Esophagus (tissue), 2 donors: ENCODE results near the gene GFRA1. TPM values are rescaled to one million over a fixed set of nuclear protein-coding genes. Genes with fewer than 3 reads are reported as not detected.

Source experiments
- H3K27ac ChIP-seq, 2 donors: one replicate each; pipeline ENCODE4 v1.5.1; 2013; ENCODE audit warnings: low read depth in 2 of 2, mild to moderate bottlenecking in 2 of 2, inconsistent platforms in 1 of 2, low read length in 1 of 2, moderate library complexity in 1 of 2
- H3K27me3 ChIP-seq, 2 donors: one replicate each; pipeline ENCODE4 v1.6.1; 2013; ENCODE audit warnings: low read length in 2 of 2, control low read depth in 1 of 2, mild to moderate bottlenecking in 1 of 2; ENCODE audit not compliant: insufficient read depth in 2 of 2, control insufficient read depth in 1 of 2
- H3K36me3 ChIP-seq, 2 donors: one replicate each; pipeline ENCODE4 v1.6.1; 2013; ENCODE audit warnings: low read length in 1 of 2; ENCODE audit not compliant: control insufficient read depth in 2 of 2, insufficient read depth in 2 of 2
- H3K4me1 ChIP-seq, 2 donors: one replicate each; pipeline ENCODE4 v1.6.1; 2013; ENCODE audit warnings: low read length in 1 of 2; ENCODE audit not compliant: control insufficient read depth in 2 of 2, insufficient read depth in 2 of 2
- H3K4me3 ChIP-seq, 2 donors: one replicate each; pipeline ENCODE4 v1.5.1; 2013; ENCODE audit warnings: low read length in 2 of 2, mild to moderate bottlenecking in 2 of 2, low read depth in 1 of 2, moderate library complexity in 1 of 2
- H3K9me3 ChIP-seq, 2 donors: one replicate each; pipeline ENCODE4 v1.6.1; 2013; ENCODE audit warnings: mild to moderate bottlenecking in 2 of 2, low read depth in 1 of 2, low read length in 1 of 2, moderate library complexity in 1 of 2; ENCODE audit not compliant: control insufficient read depth in 2 of 2, insufficient read depth in 1 of 2
- WGBS, 2 donors: extraction: QIAGEN DNeasy Blood & Tissue Kit; methylation state at CpG; one replicate each; pipeline ENCODE4 v1.1.7; 2013; 5-methylcytosine and 5-hydroxymethylcytosine counted together
- polyA plus RNA-seq, 2 donors: library from polyadenylated mRNA; stranded (reverse); fragments of 200-250 nt; gene quantifications; one replicate each; pipeline ENCODE4 v1.2.3, GENCODE V29; 2013
- donor health status: healthy with polysubstance abuse.
- donor health status: Bipolar disorder and iron deficiency.

Gene GFRA1
- polyA plus RNA-seq, 2 donors = 0.73 to 1.3 TPM

- H3K27ac ChIP-seq = no peak overlapping the region
- H3K4me1 ChIP-seq = peaks cover 0 to 3% of the 10 kb centered on the region in 2 donors
- H3K27me3 ChIP-seq = no peaks in the 10 kb centered on the region
- no peaks in the 10 kb centered on the region for H3K9me3 ChIP-seq
- no peak overlapping the region for H3K4me3 ChIP-seq
- no peaks in the 10 kb centered on the region for H3K36me3 ChIP-seq
- 68 to 72% methylated on average over 7 of the region's 7 CpGs for WGBS, 2 donors
Observed at GRCh38 chr10:116097239-116097784, 175.7 kb downstream of the GFRA1 start.

- Histone ChIP-seq H3K27ac (no peak overlapping the region), H3K9me3 (no peaks in the 10 kb centered on the region), H3K36me3 (no peaks in the 10 kb centered on the region), H3K4me3 (no peak overlapping the region), H3K27me3 (no peaks in the 10 kb centered on the region), H3K4me1 (peaks cover 0 to 3% of the 10 kb centered on the region in 2 donors)
- 72 to 75% methylated on average over 13 of the region's 13 CpGs for WGBS, 2 donors
Observed at GRCh38 chr10:116096526-116096925, 176.5 kb downstream of the GFRA1 start.

GRCh38 chr10:116094356-116094755 lies 178.7 kb downstream of the GFRA1 start:
- H3K4me3 ChIP-seq = no peak overlapping the region
- 77 to 82% methylated on average over 6 of the region's 6 CpGs for WGBS, 2 donors
- peaks cover 0 to 3% of the 10 kb centered on the region in 2 donors for H3K4me1 ChIP-seq
- no peak overlapping the region for H3K27ac ChIP-seq
- H3K27me3 ChIP-seq = no peaks in the 10 kb centered on the region
- H3K9me3 ChIP-seq = no peaks in the 10 kb centered on the region
- no peaks in the 10 kb centered on the region for H3K36me3 ChIP-seq

- H3K9me3 ChIP-seq = no peaks in the 10 kb centered on the region
- no peak overlapping the region for H3K4me3 ChIP-seq
- H3K27ac ChIP-seq = no peak overlapping the region
- 84 to 89% methylated on average over 9 of the region's 9 CpGs for WGBS, 2 donors
- peaks cover 0 to 3% of the 10 kb centered on the region in 2 donors for H3K4me1 ChIP-seq
- H3K36me3 ChIP-seq = no peaks in the 10 kb centered on the region
- H3K27me3 ChIP-seq = no peaks in the 10 kb centered on the region
Observed at GRCh38 chr10:116093031-116093430, 180.0 kb downstream of the GFRA1 start.

- WGBS, 2 donors = 77 to 79% methylated on average over 6 of the region's 6 CpGs
- Histone ChIP-seq H3K4me1 (no peaks in the 10 kb centered on the region), H3K36me3 (no peaks in the 10 kb centered on the region), H3K9me3 (no peaks in the 10 kb centered on the region), H3K27me3 (no peaks in the 10 kb centered on the region), H3K27ac (no peak overlapping the region), H3K4me3 (no peak overlapping the region)
Observed at GRCh38 chr10:116088985-116089384, 184.0 kb downstream of the GFRA1 start.

GRCh38 chr10:116085323-116085722 lies 187.7 kb downstream of the GFRA1 start:
- 77 to 81% methylated on average over 4 of the region's 4 CpGs for WGBS, 2 donors
- Histone ChIP-seq H3K4me1 (no peaks in the 10 kb centered on the region), H3K27me3 (no peaks in the 10 kb centered on the region), H3K36me3 (no peaks in the 10 kb centered on the region), H3K27ac (no peak overlapping the region), H3K4me3 (no peak overlapping the region), H3K9me3 (no peaks in the 10 kb centered on the region)

- no peaks in the 10 kb centered on the region for H3K36me3 ChIP-seq
- no peaks in the 10 kb centered on the region for H3K27me3 ChIP-seq
- 73 to 78% methylated on average over 6 of the region's 6 CpGs for WGBS, 2 donors
Observed at GRCh38 chr10:116084161-116084560, 188.8 kb downstream of the GFRA1 start.

GRCh38 chr10:116083226-116083762 lies 189.7 kb downstream of the GFRA1 start:
- Histone ChIP-seq H3K27me3 (no peaks in the 10 kb centered on the region), H3K4me3 (no peak overlapping the region), H3K9me3 (no peaks in the 10 kb centered on the region), H3K4me1 (no peaks in the 10 kb centered on the region), H3K27ac (no peak overlapping the region), H3K36me3 (no peaks in the 10 kb centered on the region)
- WGBS, 2 donors = 80 to 90% methylated on average over 8 of the region's 8 CpGs

More at GRCh38 chr10:116084161-116084560, 188.8 kb downstream of the GFRA1 start:
- Histone ChIP-seq H3K4me3 (no peak overlapping the region), H3K27ac (no peak overlapping the region), H3K4me1 (no peaks in the 10 kb centered on the region), H3K9me3 (no peaks in the 10 kb centered on the region)

GRCh38 chr10:116082762-116083161 lies 190.2 kb downstream of the GFRA1 start:
- Histone ChIP-seq H3K4me3 (no peak overlapping the region), H3K9me3 (no peaks in the 10 kb centered on the region), H3K36me3 (no peaks in the 10 kb centered on the region), H3K27me3 (no peaks in the 10 kb centered on the region), H3K4me1 (no peaks in the 10 kb centered on the region), H3K27ac (no peak overlapping the region)
- WGBS, 2 donors = 85 to 87% methylated on average over 3 of the region's 3 CpGs

- 73 to 80% methylated on average over 8 of the region's 8 CpGs for WGBS, 2 donors
- H3K9me3 ChIP-seq = no peaks in the 10 kb centered on the region
- H3K4me1 ChIP-seq = no peaks in the 10 kb centered on the region
- no peak overlapping the region for H3K27ac ChIP-seq
- H3K27me3 ChIP-seq = no peaks in the 10 kb centered on the region
- no peaks in the 10 kb centered on the region for H3K36me3 ChIP-seq
- no peak overlapping the region for H3K4me3 ChIP-seq
Observed at GRCh38 chr10:116082206-116082605, 190.8 kb downstream of the GFRA1 start.
